ENCODE results near the gene CAMK1D.

The CAMK1D gene

DNA sequence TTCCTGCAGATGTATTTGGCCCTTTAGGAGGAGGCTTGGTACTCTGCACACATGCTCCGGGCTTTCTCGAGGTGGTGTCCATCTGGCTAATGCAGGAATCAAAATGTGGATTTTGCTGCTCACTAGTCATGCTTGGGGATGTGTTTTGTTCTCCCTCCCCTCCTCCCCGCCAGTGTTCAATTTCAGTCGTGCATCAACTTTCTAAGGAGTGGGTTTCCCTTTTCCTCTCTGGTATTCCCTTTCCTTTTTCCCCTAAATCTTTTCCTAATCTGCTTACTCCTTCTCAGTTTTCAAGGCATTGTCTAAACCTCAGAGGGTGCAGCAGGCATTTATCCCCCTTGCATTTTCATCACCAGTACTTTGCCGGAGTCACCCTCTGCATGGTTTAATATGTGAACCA, 450.4 kb downstream of the CAMK1D start:
- Histone ChIP-seq H3K79me2 (ENCODE audit: insufficient read depth, low read length) (no peaks in the 10 kb centered on the region), H3K36me3 (ENCODE audit: insufficient read depth, low read length) (no peaks in the 10 kb centered on the region), H3K9me2 (ENCODE audit: low read depth, low read length) (no peaks in the 10 kb centered on the region), H3K4me2 (ENCODE audit: low read length) (no peak overlapping the region), H3K27me3 (ENCODE audit: insufficient read depth, low read length) (no peaks in the 10 kb centered on the region), H4K20me1 (ENCODE audit: insufficient read depth, low read length) (no peaks in the 10 kb centered on the region), H3K4me1 (ENCODE audit: insufficient read depth, low read length, severe bottlenecking) (no peaks in the 10 kb centered on the region), H3F3A (ENCODE audit: insufficient read depth, low read length) (no peaks in the 10 kb centered on the region), H3K4me3 (ENCODE audit: low read depth, low read length, poor library complexity, severe bottlenecking) (no peak overlapping the region), H3K9ac (ENCODE audit: low read length) (no peak overlapping the region), H3K27ac (ENCODE audit: low read depth, low read length, poor library complexity, severe bottlenecking) (no peak overlapping the region), H2AFZ (ENCODE audit: low read length) (no peak overlapping the region), H3K9me3 (ENCODE audit: low read length) (no peaks in the 10 kb centered on the region)
- TF ChIP-seq EZH2 (IDR thresholded peaks at IDR 0.05; ENCODE audit: borderline replicate concordance, low read length) (no peak), CTCF (IDR thresholded peaks at IDR 0.05; ENCODE audit: low read length) (no peak)

DNA sequence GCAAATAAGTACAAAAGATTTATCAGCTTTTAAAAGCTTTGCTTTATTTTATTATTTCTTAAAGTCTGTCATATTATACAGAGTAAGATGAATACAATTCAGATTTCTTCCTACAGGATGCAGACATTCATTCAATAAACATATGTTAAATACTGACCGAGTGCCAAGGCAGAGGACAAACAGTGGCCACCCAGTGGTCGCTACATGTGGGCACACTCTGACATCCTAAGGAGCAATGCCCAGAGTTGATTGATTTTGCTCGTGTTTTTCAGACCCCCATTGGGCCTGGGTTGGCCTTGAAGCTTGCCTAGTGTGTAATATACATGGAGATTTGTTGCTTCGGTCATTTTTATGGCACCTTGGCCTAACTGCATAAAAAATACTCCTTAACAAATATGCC, 451.0 kb downstream of the CAMK1D start:
- Histone ChIP-seq H3F3A (ENCODE audit: insufficient read depth, low read length) (no peaks in the 10 kb centered on the region), H3K79me2 (ENCODE audit: insufficient read depth, low read length) (no peaks in the 10 kb centered on the region), H3K27me3 (ENCODE audit: insufficient read depth, low read length) (no peaks in the 10 kb centered on the region), H2AFZ (ENCODE audit: low read length) (no peak overlapping the region), H3K9me2 (ENCODE audit: low read depth, low read length) (no peaks in the 10 kb centered on the region), H3K4me1 (ENCODE audit: insufficient read depth, low read length, severe bottlenecking) (no peaks in the 10 kb centered on the region), H4K20me1 (ENCODE audit: insufficient read depth, low read length) (no peaks in the 10 kb centered on the region), H3K4me2 (ENCODE audit: low read length) (no peak overlapping the region), H3K27ac (ENCODE audit: low read depth, low read length, poor library complexity, severe bottlenecking) (no peak overlapping the region), H3K9me3 (ENCODE audit: low read length) (no peaks in the 10 kb centered on the region), H3K9ac (ENCODE audit: low read length) (no peak overlapping the region), H3K36me3 (ENCODE audit: insufficient read depth, low read length) (no peaks in the 10 kb centered on the region), H3K4me3 (ENCODE audit: low read depth, low read length, poor library complexity, severe bottlenecking) (no peak overlapping the region)
- no peak for TF ChIP-seq EZH2 (IDR thresholded peaks at IDR 0.05; ENCODE audit: borderline replicate concordance, low read length)
- no peak for TF ChIP-seq CTCF (IDR thresholded peaks at IDR 0.05; ENCODE audit: low read length)

DNA sequence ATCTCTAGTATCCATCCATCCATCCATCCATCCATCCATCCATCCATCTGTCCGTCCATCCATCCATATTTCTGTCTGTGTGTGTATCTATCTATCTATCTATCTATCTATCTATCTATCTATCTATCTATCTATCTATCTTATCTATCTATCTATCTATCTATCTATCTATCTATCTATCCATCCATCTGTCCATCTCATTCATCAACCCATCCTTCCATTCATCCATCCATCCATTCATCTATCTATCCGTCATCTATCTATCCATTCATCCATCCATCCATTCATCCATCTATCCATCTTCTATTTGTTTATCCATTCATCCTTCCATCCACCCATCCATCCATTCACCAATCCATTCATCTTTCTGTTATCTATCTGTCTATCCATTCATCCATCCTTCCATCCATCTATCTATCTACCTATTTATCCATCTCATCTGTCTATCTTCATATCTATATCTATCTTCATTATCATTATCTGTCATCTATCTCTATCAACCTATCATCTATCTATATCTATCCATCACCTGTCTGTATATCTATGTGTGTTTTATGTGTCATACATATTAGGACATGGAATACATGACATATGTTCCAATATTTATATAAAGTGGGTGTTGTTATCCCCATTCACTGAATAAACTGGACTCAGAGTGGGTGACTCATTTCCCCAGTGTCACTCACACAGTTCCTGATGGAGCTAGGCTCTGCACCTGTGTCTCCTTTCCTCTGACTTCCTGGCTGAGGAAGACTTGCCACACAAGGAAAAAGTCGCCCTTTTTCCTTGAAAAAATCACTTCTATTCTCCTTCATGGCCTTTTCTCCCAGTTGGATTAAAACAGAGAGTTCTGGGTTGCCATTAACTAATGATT, 452.1 kb downstream of the CAMK1D start:
- no peak overlapping the region for H3K27ac ChIP-seq (ENCODE audit: low read depth, low read length, poor library complexity, severe bottlenecking)
- no peak overlapping the region for H3K4me2 ChIP-seq (ENCODE audit: low read length)
- TF ChIP-seq EZH2 (IDR thresholded peaks at IDR 0.05; ENCODE audit: borderline replicate concordance, low read length), result no peak
- H3K4me3 ChIP-seq (ENCODE audit: low read depth, low read length, poor library complexity, severe bottlenecking), result no peak overlapping the region
- no peak overlapping the region for H3K9ac ChIP-seq (ENCODE audit: low read length)
- H3K4me1 ChIP-seq (ENCODE audit: insufficient read depth, low read length, severe bottlenecking), result no peaks in the 10 kb centered on the region
- H3K79me2 ChIP-seq (ENCODE audit: insufficient read depth, low read length), result no peaks in the 10 kb centered on the region
- no peaks in the 10 kb centered on the region for H3F3A ChIP-seq (ENCODE audit: insufficient read depth, low read length)
- H2AFZ ChIP-seq (ENCODE audit: low read length), result no peak overlapping the region
- H3K9me3 ChIP-seq (ENCODE audit: low read length), result no peaks in the 10 kb centered on the region
- no peaks in the 10 kb centered on the region for H4K20me1 ChIP-seq (ENCODE audit: insufficient read depth, low read length)
- no peaks in the 10 kb centered on the region for H3K9me2 ChIP-seq (ENCODE audit: low read depth, low read length)
- H3K36me3 ChIP-seq (ENCODE audit: insufficient read depth, low read length), result no peaks in the 10 kb centered on the region
- no peaks in the 10 kb centered on the region for H3K27me3 ChIP-seq (ENCODE audit: insufficient read depth, low read length)

GRCh38 chr10:12803776-12804175, 454.4 kb downstream of the CAMK1D start:
- Histone ChIP-seq H4K20me1 (ENCODE audit: insufficient read depth, low read length) (no peaks in the 10 kb centered on the region), H3K79me2 (ENCODE audit: insufficient read depth, low read length) (no peaks in the 10 kb centered on the region), H3K27ac (ENCODE audit: low read depth, low read length, poor library complexity, severe bottlenecking) (no peak overlapping the region), H3K27me3 (ENCODE audit: insufficient read depth, low read length) (no peaks in the 10 kb centered on the region), H3K4me2 (ENCODE audit: low read length) (no peak overlapping the region), H3K9ac (ENCODE audit: low read length) (no peak overlapping the region), H3K36me3 (ENCODE audit: insufficient read depth, low read length) (no peaks in the 10 kb centered on the region), H3K4me1 (ENCODE audit: insufficient read depth, low read length, severe bottlenecking) (no peaks in the 10 kb centered on the region), H2AFZ (ENCODE audit: low read length) (no peak overlapping the region), H3K9me3 (ENCODE audit: low read length) (no peaks in the 10 kb centered on the region), H3F3A (ENCODE audit: insufficient read depth, low read length) (no peaks in the 10 kb centered on the region), H3K9me2 (ENCODE audit: low read depth, low read length) (no peaks in the 10 kb centered on the region), H3K4me3 (ENCODE audit: low read depth, low read length, poor library complexity, severe bottlenecking) (no peak overlapping the region)
- TF ChIP-seq EZH2 (IDR thresholded peaks at IDR 0.05; ENCODE audit: borderline replicate concordance, low read length) (no peak), CTCF (IDR thresholded peaks at IDR 0.05; ENCODE audit: low read length) (no peak)
